Pons (tissue), 1 donor: ENCODE data around the gene SLC25A26.

ENCODE experiments used
- DNase-seq: peaks from one replicate; pipeline ENCODE4 v3.0.0-alpha.2; 2016; ENCODE audit warnings: low spot score

SLC25A26 gene

GRCh38 chr3:66396888-66397287 is 176.1 kb downstream of the SLC25A26 start:
- no peak for DNase-seq

GRCh38 chr3:66397745-66398144 is 176.9 kb downstream of the SLC25A26 start:
- DNase-seq = no peak

DNA sequence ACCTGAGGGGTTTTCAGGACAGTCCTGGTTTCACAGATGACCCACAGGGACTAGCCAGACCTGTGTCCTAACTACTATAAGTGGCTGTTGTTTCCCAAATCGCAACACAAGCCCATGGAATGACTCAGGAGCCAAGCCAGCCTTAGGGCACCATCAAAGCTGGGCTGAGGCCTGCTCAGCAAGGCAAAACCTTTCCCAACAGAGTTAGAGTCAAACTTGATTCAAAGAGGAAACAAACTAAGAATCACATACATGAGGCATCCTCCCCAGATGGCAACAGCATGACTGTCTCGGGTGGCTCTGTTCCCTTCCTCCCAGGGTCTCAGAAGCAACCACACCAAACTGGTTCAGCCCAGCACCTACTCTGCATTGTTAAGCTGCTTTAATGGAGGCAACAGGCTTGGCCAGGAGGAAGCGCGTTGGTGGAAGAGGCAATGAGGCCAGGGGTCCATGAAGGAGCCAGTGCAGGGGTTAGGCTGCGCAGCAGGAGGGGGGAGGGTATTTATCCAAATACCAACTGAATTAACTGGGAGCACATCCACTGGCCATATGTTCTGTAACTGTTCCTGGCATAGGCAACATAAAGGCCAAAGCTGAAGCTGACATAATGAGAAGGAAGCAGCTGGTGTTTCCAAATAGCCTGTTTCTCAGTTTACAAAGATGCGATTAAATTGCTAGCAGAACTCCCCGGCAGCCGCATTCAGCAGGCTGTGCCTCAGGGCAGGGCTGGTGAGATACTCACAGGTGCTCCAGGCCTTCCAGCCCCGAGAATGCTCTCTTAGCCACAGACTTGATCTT is 177.6 kb downstream of the SLC25A26 start:
- peak; percentile 41 for DNase-seq

DNA sequence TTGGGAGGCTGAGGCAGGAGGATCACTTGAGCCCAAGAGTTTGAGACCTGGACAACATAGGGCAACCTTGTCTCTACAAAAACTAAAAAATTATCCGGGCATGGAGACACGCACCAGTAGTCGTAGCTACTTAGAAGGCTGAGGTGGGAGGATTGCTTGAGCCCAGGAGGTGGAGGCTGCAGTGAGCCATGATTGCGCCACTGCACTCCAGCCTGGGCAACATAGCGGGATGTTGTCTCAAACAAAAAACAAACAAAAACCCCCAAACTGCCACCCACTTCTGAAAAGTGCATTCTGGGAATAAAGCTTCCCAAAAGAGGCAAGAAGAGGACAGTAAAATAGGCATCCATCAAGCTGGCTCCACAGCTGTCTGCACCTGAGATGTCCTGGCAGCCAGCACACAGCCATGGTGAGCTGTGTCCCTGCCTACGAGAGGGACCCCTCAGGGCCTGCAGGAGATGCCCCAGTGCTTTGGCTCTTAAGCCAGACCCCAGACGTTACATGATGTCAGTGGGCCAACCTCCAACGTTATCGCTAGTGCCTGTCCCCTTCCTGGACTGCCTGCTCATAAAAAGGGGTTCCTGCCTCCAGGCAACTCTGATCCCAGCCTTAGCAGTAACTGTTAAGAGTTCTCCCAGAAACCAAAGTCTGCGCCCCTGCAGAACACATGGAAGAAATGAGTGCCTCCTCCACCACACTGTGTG is 178.9 kb downstream of the SLC25A26 start:
- DNase-seq = no peak

GRCh38 chr3:66400411-66401156 is 179.8 kb downstream of the SLC25A26 start:
- DNase-seq = no peak

DNA sequence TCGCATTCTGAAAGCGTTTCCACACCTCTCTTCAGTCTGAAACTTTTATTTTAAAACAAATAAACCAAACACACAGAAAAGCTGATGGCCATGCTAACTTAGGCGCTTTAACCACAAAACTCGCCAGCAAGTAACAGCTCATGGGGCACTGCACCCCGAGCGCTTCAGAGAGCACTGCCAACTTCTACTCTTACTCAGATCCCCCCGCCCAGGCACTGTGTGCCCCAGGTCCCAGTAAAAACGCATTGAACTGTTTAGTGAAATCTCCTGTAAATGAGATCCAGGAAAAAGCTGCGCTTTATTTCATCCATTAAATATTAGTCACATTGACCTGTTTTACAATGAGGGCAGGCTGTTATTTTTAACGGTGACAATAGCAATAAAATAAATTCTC is 180.4 kb downstream of the SLC25A26 start:
- no peak for DNase-seq

DNA sequence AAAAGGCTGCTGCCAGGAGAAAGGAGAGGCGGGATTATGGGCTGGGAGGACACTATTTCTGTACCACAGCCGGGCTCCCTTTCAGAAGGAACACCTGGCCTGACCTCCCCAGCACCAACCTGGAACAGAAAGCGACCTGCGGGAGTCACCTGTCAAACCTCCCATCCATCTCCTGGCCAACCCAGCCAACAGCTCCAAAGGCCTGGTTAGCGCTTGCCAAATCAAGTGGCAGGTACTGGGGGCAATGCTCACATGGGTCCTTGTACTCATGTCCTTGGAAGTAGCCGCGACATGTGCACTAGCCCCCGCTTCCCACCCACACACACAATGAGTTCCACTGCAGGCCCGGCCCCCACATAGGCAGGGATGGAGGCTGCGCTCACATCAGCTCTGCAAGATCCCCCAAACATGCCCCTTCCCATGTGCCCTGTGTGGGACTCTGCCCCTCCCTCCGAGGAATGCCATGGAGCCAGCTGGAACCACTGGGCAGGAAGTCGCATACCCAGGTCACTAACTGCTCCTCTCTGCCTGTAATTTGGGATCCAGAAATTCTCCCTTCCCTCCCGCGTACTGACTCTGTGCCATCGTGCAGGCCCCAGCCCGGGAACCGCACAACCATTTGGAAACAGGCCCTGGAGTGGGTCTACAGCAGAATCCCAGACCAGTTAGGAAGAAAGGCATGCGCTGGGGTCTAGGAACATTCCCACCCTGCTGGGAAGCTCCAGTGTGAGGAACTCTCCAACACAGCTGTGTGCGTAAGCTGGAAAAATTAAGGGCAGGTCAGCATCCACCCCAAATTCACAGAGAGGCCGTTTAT is 181.1 kb downstream of the SLC25A26 start:
- DNase-seq = no peak

- DNase-seq = no peak
Measured at GRCh38 chr3:66402596-66403290, 181.9 kb downstream of the SLC25A26 start.

- DNase-seq = no peak
Measured at GRCh38 chr3:66403323-66403990, 182.7 kb downstream of the SLC25A26 start.

GRCh38 chr3:66404197-66404596 is 183.4 kb downstream of the SLC25A26 start:
- no peak for DNase-seq

DNA sequence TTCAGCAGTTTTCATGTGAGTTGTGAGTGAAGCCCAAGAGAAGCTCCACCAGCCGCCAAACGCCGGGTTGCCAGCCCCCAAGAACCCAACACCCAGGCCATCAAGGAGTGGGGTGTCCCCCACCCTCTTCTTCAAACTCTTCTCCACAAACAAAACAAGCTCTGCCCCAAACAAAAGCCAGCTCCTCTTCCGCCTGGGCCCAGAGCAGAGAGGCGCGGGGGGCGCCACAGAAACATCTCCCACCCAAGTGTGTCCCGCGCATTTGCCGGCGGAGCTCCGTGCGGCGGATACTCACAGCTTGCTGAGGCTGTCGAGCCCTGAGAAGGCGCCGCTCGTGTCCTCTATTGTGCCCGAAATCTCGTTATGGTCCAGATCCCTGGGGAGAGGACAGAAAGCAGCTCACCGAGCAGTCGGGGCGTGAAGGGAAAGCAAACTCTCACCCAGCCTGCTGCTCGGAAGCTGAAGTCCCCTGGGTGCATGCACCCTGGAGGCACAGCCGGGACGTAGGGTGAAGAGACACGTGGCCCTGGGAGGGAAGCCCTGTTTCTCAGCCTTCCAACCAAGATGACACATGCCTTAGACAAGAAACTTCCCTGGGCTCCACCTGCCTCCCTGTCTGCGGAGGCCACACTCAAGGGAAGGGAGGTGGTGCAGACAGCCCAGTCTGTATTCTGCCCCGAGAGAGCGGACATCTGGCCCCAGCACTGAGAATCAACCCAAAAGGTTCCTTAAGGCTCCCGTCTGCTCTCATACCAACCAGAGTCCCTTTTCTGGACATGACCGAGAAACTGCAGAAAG is 184.3 kb downstream of the SLC25A26 start:
- DNase-seq = no peak

DNA sequence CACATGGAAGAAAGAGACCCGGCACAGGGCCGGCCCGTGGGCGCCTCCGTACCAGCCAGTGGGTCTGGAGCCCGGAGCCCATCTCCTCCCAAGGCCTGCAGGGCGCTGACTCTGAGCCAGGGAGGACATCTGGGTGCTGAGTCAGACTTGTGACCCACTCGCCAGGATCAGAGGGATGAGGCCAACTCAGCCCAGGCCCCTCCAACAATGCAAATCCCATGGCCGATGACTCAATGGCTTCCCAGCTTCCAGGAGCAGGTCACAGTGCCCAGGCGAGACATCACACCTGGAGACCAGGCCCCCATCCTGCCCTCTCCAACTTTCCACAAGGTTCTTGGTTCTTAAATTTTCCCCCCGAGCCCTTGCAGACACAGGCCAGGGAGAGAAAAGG is 184.9 kb downstream of the SLC25A26 start:
- DNase-seq = peak; percentile 69

- DNase-seq = peak; percentile 69
Measured at GRCh38 chr3:66406163-66406562, 185.4 kb downstream of the SLC25A26 start.

DNA sequence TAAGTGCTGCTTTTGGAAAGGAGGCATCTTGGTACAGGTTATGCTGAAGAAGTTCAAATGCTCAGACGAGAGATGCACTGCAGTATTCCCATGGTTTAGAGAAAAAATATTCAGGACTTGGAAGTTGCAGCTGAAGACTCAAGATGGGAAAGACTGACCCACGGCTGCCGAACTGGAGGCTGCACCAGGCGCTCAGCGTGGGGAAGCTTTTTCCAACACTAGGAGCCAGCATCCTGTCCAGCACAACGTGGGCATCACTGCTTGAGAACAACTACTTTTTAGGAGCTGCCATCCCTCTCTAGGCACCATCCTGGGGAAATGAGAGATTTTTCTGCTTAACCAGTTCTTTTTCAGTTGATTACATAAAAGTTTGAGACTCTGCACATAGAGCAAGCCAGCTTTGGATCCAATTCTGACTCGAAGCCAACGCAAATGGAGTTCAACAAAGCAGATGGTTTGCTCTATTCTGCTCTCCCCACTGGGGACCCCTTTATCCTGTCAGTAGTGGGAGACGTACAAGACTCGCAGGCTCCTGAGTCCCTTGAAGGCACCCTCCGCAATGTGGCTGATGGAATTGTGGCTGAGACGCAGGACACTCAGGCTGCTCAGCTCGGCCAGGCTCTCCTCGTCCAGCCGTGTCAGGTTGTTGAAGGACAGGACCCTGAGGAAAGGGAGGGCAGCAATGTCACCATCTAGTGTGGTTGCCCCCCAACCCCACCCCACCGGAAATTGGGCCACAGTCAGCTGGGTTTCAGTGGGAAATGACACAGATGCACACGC is 186.2 kb downstream of the SLC25A26 start:
- no peak for DNase-seq

- peak; percentile 70 for DNase-seq
Measured at GRCh38 chr3:66407611-66408218, 186.9 kb downstream of the SLC25A26 start.

DNA sequence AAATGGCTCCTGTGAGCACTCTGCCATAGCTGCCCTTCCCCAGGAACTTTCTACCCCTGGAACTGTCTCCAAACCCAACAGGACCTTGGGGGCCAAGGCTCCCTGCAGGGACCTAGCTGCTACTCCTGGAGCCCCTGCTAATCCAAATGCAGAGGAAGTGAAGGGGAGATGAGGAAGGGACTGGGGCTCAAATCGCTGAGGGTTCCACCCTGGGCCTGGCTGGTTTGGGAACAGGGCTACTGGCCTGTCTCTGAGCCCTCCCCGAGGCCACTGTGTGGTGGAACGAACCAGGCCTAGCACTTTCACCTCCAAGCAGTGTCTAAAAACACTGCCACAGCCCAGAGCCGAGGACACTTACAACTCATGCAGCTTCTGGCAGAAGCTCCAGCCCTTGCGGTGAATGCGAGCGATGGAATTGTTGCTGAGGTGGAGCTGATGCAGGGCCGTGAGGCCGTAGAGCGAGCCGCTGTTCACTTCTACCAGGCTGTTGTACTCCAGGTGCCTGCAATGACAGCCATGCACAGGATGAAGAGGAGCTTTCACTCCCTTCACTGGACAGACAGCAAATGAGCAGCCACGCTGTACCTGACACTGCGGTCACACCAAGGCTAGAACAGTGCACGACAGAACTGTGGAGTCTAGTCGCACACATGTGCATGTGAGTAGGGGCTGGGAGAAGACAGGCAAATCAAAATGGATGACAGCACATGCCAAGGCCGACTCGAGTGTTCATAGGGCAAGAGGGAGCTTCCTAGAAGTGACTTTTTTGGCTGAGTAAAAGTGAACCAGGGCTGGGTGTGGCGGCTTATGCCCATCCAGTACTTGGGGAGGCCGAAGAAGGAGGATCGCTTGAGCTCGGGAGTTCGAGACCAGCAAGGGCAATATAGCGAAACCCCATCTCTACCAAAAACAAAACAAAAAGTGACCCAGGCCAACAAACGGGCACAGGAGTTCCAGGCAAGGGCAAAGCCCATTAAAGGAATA is 189.3 kb downstream of the SLC25A26 start:
- DNase-seq = no peak

DNA sequence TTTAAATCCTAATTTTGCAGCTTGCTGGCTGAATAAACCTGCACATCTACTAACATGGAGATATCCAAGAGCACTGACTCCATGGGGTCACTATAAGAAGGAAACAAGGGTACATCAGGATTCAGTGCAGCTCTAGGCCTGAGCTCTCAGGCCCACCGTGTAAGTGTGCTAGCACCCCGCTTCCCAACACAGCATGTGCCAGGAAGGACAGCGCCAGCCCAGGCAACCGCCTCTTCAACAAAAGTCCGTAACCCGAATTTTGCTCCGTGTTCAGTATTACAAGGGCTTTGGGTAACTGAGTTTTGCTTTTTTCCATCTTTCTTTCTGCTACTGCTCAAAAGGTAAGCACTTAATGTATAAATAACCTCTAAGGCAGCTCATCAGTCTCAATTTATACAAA is 190.2 kb downstream of the SLC25A26 start:
- DNase-seq = no peak
